IMR-90 (cell line): Measurements from ENCODE around the gene DOCK2. TPM values are rescaled to one million over a fixed set of nuclear protein-coding genes. Genes with fewer than 3 reads are reported as not detected.

Experiments
- ATAC-seq: fragments of 200-7000 bp; cut with Tn5 transposase; 2 replicates; pipeline ENCODE4 v1.9.1; 2020; ENCODE audit warnings: low read depth, mild to moderate bottlenecking, moderate library complexity
- BruUV-seq: library from RNA; stranded (reverse); fragments of 400-500 nt; replicated peaks from 2 replicates; lab custom pipeline; 2021; lab: Mats Ljungman, UMichigan
- CTCF ChIA-PET: fragments of 300-600 bp; formaldehyde crosslinking; extraction: SDS; loops from one replicate; lab custom pipeline; 2021; ENCODE audit warnings: antibody characterized with exemption; lab: Yijun Ruan, JAX
- POLR2A ChIA-PET: fragments of 300-600 bp; sonication (Branson Sonifier 250); formaldehyde crosslinking; loops from one replicate; lab custom pipeline; 2022; ENCODE audit warnings: antibody characterized with exemption; ENCODE audit not compliant: unreplicated experiment; lab: Charles Lee
- DNase-seq: peaks from one replicate; pipeline ENCODE4 v3.0.0; 2013
- H2AFZ ChIP-seq: replicated peaks from 2 replicates; pipeline ENCODE3; 2013; ENCODE audit warnings: low read length, mild to moderate bottlenecking; ENCODE audit not compliant: poor library complexity
- H2AK5ac ChIP-seq: 2 replicates; pipeline ENCODE4 v1.6.1; 2013; ENCODE audit warnings: low read depth, low read length, inconsistent platforms
- H2AK9ac ChIP-seq: replicated peaks from 2 replicates; pipeline ENCODE3; 2013; ENCODE audit warnings: mild to moderate bottlenecking, low read depth, low read length, moderate library complexity; ENCODE audit not compliant: poor library complexity
- H2BK120ac ChIP-seq: 2 replicates; pipeline ENCODE4 v1.6.1; 2013; ENCODE audit warnings: low read depth, low read length, inconsistent platforms
- H2BK15ac ChIP-seq: 3 replicates; pipeline ENCODE4 v1.6.1; 2013; ENCODE audit warnings: low read depth, low read length, inconsistent platforms
- H2BK20ac ChIP-seq: 2 replicates; pipeline ENCODE4 v1.6.1; 2013; ENCODE audit warnings: low read depth, mild to moderate bottlenecking, inconsistent platforms, low read length, moderate library complexity
- H2BK5ac ChIP-seq: 2 replicates; pipeline ENCODE4 v1.6.1; 2013; ENCODE audit warnings: mild to moderate bottlenecking, low read depth, low read length, inconsistent platforms; ENCODE audit not compliant: poor library complexity, severe bottlenecking
- H3K14ac ChIP-seq: replicated peaks from 2 replicates; pipeline ENCODE4 v1.6.1; 2013; ENCODE audit warnings: low read depth, low read length, inconsistent platforms
- H3K18ac ChIP-seq: 2 replicates; pipeline ENCODE4 v1.6.1; 2013; ENCODE audit warnings: low read depth, low read length, control low read depth
- H3K23ac ChIP-seq: 2 replicates; pipeline ENCODE4 v1.6.1; 2013; ENCODE audit warnings: low read depth, low read length, inconsistent platforms
- H3K27ac ChIP-seq: 2 replicates; pipeline ENCODE4 v1.5.1; 2013; ENCODE audit warnings: mild to moderate bottlenecking, control low read depth, low read length; ENCODE audit not compliant: insufficient read depth
- H3K27me3 ChIP-seq: 2 replicates; pipeline ENCODE4 v1.6.1; 2013; ENCODE audit warnings: low read length; ENCODE audit not compliant: control insufficient read depth, insufficient read depth
- H3K36me3 ChIP-seq: 2 replicates; pipeline ENCODE4 v1.6.1; 2013; ENCODE audit warnings: low read length, mixed read lengths; ENCODE audit not compliant: control insufficient read depth, insufficient read depth
- H3K4ac ChIP-seq: 2 replicates; pipeline ENCODE4 v1.6.1; 2013; ENCODE audit warnings: low read depth, low read length, inconsistent platforms
- H3K4me1 ChIP-seq: 2 replicates; pipeline ENCODE4 v1.6.1; 2013; ENCODE audit warnings: low read length, mixed read lengths; ENCODE audit not compliant: control insufficient read depth, insufficient read depth
- H3K4me2 ChIP-seq: 2 replicates; pipeline ENCODE4 v1.6.1; 2013; ENCODE audit warnings: low read depth, mild to moderate bottlenecking, control low read depth, low read length, moderate library complexity
- H3K4me3 ChIP-seq: 2 replicates; pipeline ENCODE4 v1.5.1; 2013; ENCODE audit warnings: low read depth, mild to moderate bottlenecking, control low read depth, low read length, moderate library complexity; ENCODE audit not compliant: insufficient read depth
- H3K56ac ChIP-seq: 2 replicates; pipeline ENCODE4 v1.6.1; 2013; ENCODE audit warnings: low read length, inconsistent platforms; ENCODE audit not compliant: insufficient read depth; ENCODE audit errors: extremely low read depth
- H3K79me1 ChIP-seq, 2 experiments: 2 replicates each; pipeline ENCODE4 v1.6.1; 2013; ENCODE audit warnings: low read length in 2 of 2, inconsistent platforms in 1 of 2, low read depth in 1 of 2
- H3K9ac ChIP-seq: 2 replicates; pipeline ENCODE4 v1.6.1; 2013; ENCODE audit warnings: low read depth, low read length, control low read depth
- H3K9me1 ChIP-seq: 2 replicates; pipeline ENCODE4 v1.6.1; 2013; ENCODE audit warnings: low read length, inconsistent platforms; ENCODE audit not compliant: insufficient read depth
- H3K9me3 ChIP-seq: 2 replicates; pipeline ENCODE4 v1.6.1; 2013; ENCODE audit warnings: low read length; ENCODE audit not compliant: control insufficient read depth, insufficient read depth
- H4K20me1 ChIP-seq: 2 replicates; pipeline ENCODE4 v1.6.1; 2013; ENCODE audit warnings: low read length, inconsistent platforms; ENCODE audit not compliant: insufficient read depth
- H4K5ac ChIP-seq: 2 replicates; pipeline ENCODE4 v1.6.1; 2013; ENCODE audit warnings: mild to moderate bottlenecking, low read depth, low read length, control low read depth
- H4K8ac ChIP-seq, 2 experiments: 2 replicates each; pipeline ENCODE4 v1.6.1; 2013; ENCODE audit warnings: low read depth in 2 of 2, low read length in 2 of 2, control low read depth in 1 of 2, inconsistent platforms in 1 of 2
- H4K91ac ChIP-seq: 2 replicates; pipeline ENCODE4 v1.6.1; 2013; ENCODE audit warnings: low read depth, low read length, inconsistent platforms; ENCODE audit not compliant: insufficient read depth
- BHLHE40 ChIP-seq: fragments of 150-350 bp; IDR thresholded peaks from 2 replicates; pipeline ENCODE4 v1.6.1; 2016; ENCODE audit warnings: mild to moderate bottlenecking, low read depth, low read length
- CEBPB ChIP-seq: IDR thresholded peaks from 2 replicates; pipeline ENCODE4 v1.6.1; 2012; ENCODE audit warnings: low read depth, low read length, improper control_type of control experiment
- CHD1 ChIP-seq: IDR thresholded peaks from 2 replicates; pipeline ENCODE4 v1.6.1; 2012; ENCODE audit warnings: low read depth, low read length, improper control_type of control experiment
- FOS ChIP-seq: fragments of 150-350 bp; IDR thresholded peaks from 2 replicates; pipeline ENCODE4 v1.6.1; 2016; ENCODE audit warnings: low read depth, low read length
- MAFK ChIP-seq: IDR thresholded peaks from 2 replicates; pipeline ENCODE4 v1.6.1; 2012; ENCODE audit warnings: low read depth, low read length, improper control_type of control experiment
- MAZ ChIP-seq: IDR thresholded peaks from 2 replicates; pipeline ENCODE4 v1.6.1; 2012; ENCODE audit warnings: low read depth, mild to moderate bottlenecking, low read length, improper control_type of control experiment, moderate library complexity, borderline replicate concordance
- MXI1 ChIP-seq: IDR thresholded peaks from 2 replicates; pipeline ENCODE4 v1.6.1; 2012; ENCODE audit warnings: low read depth, mild to moderate bottlenecking, low read length, moderate library complexity, borderline replicate concordance
- NFE2L2 ChIP-seq: fragments of 150-350 bp; IDR thresholded peaks from 2 replicates; pipeline ENCODE4 v1.6.1; 2016; ENCODE audit warnings: low read depth, mild to moderate bottlenecking, low read length
- POLR2A ChIP-seq: IDR thresholded peaks from 2 replicates; pipeline ENCODE4 v1.6.1; 2012; ENCODE audit warnings: mild to moderate bottlenecking, low read depth, low read length
- RAD21 ChIP-seq: IDR thresholded peaks from 2 replicates; pipeline ENCODE4 v1.6.1; 2012; ENCODE audit warnings: low read length, improper control_type of control experiment
- RCOR1 ChIP-seq: IDR thresholded peaks from 2 replicates; pipeline ENCODE4 v1.6.1; 2012; ENCODE audit warnings: mild to moderate bottlenecking, low read length, improper control_type of control experiment; ENCODE audit not compliant: insufficient replicate concordance
- SMC3 ChIP-seq: fragments of 150-350 bp; IDR thresholded peaks from 2 replicates; pipeline ENCODE4 v1.6.1; 2016; ENCODE audit warnings: low read depth, mild to moderate bottlenecking, antibody characterized with exemption, low read length, moderate library complexity
- WGBS, 2 experiments: methylation state at CpG; one replicate each; pipeline versions ENCODE4 v1.1.5 to v1.1.7; 2013; ENCODE audit warnings: missing lambda C conversion rate in 2 of 2; ENCODE audit not compliant: insufficient read length in 1 of 2; ENCODE audit errors: extremely low coverage in 2 of 2; 5-methylcytosine and 5-hydroxymethylcytosine counted together
- dilution Hi-C: fragments of 300-500 bp; cut with HindIII; formaldehyde crosslinking; loops from one replicate; pipeline ENCODE4 v1.14.3; 2018; ENCODE audit warnings: low sequenced_read_pairs; ENCODE audit not compliant: unreplicated experiment
- in situ Hi-C: fragments of 300-500 bp; cut with MboI; formaldehyde crosslinking; loops from 3 replicates; pipeline ENCODE4 v1.14.3; 2019; ENCODE audit warnings: low sequenced_read_pairs, inconsistent platforms, mixed read lengths
- intact Hi-C: fragments of 100-400 bp; cut with micrococcal nuclease; formaldehyde crosslinking; loops from 2 replicates; pipeline ENCODE4 v1.10.0; 2022
- polyA plus RNA-seq, 3 experiments: library from polyadenylated mRNA; depleted of rRNA; stranded (reverse); fragments of >200 nt; gene quantifications; 2 replicates each; pipeline ENCODE4 v1.2.3, GENCODE V29; 2012; ENCODE audit warnings: low replicate concordance in 1 of 3
- total RNA-seq: library from RNA; depleted of rRNA; stranded (reverse); fragments of >200 nt; gene quantifications from 2 replicates; pipeline ENCODE4 v1.2.3, GENCODE V29; 2012
- TF ChIP-seq, protein P1 (sequence below): fragments of 150-350 bp; IDR thresholded peaks from 2 replicates; pipeline ENCODE4 v1.6.1; 2016; ENCODE audit warnings: low read depth, mild to moderate bottlenecking, low read length, moderate library complexity, borderline replicate concordance

DOCK2 gene
- total and polyA plus RNA-seq, 2 of the 4 experiments (the other 2 are of a cell fraction), result 0.72 to 3.0 TPM

- H3K9ac ChIP-seq, result no peak overlapping the region
- no peaks in the 10 kb centered on the region for H4K20me1 ChIP-seq
- DNase-seq (no peak), ATAC-seq (no peak)
- intact Hi-C loops (no loop called here), dilution Hi-C loops (no loop called here), in situ Hi-C loops (no loop called here)
- no peak overlapping the region for H4K8ac ChIP-seq
- no TSS peak for BruUV-seq
- no peak overlapping the region for H3K14ac ChIP-seq
- H3K4me3 ChIP-seq, result no peak overlapping the region
- H2AFZ ChIP-seq, result no peak overlapping the region
- H2AK9ac ChIP-seq, result no peak overlapping the region
- 83% methylated on average over 1 of the region's 3 CpGs; no CpG with 5 or more reads in 1 of the 2 experiments for WGBS, 2 experiments
- no peaks in the 10 kb centered on the region for H3K27me3 ChIP-seq
- no peaks in the 10 kb centered on the region for H3K4me1 ChIP-seq
- no peak overlapping the region for H3K27ac ChIP-seq
- TF ChIP-seq MAZ (no peak), RAD21 (no peak), MAFK (no peak), CEBPB (no peak), POLR2A (no peak), SMC3 (no peak), RCOR1 (no peak), CHD1 (no peak), MXI1 (no peak), NFE2L2 (no peak), FOS (no peak), BHLHE40 (no peak)
- TF ChIP-seq, protein P1, sequence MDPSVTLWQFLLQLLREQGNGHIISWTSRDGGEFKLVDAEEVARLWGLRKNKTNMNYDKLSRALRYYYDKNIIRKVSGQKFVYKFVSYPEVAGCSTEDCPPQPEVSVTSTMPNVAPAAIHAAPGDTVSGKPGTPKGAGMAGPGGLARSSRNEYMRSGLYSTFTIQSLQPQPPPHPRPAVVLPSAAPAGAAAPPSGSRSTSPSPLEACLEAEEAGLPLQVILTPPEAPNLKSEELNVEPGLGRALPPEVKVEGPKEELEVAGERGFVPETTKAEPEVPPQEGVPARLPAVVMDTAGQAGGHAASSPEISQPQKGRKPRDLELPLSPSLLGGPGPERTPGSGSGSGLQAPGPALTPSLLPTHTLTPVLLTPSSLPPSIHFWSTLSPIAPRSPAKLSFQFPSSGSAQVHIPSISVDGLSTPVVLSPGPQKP, result no peak
- no peak overlapping the region for H2BK120ac ChIP-seq
- H2BK5ac ChIP-seq, result no peak overlapping the region
- H3K79me1 ChIP-seq, result no peaks in the 10 kb centered on the region
- H3K36me3 ChIP-seq, result no peaks in the 10 kb centered on the region
- POLR2A ChIA-PET, result no interaction called here
- no peak overlapping the region for H4K5ac ChIP-seq
- no peaks in the 10 kb centered on the region for H3K9me3 ChIP-seq
- no peak overlapping the region for H3K23ac ChIP-seq
- H2BK20ac ChIP-seq, result no peak overlapping the region
- no peak overlapping the region for H2BK15ac ChIP-seq
- H3K18ac ChIP-seq, result no peak overlapping the region
- H3K9me1 ChIP-seq, result no peaks in the 10 kb centered on the region
- H2AK5ac ChIP-seq, result no peak overlapping the region
- no peak overlapping the region for H3K4ac ChIP-seq
- no peak overlapping the region for H4K91ac ChIP-seq
- no peak overlapping the region for H3K4me2 ChIP-seq
- H3K56ac ChIP-seq, result no peak overlapping the region
- CTCF ChIA-PET, result no interaction called here
These were observed 450.2 kb downstream of the DOCK2 start for GRCh38 chr5:170087168-170087817.
